Sigmoid colon (tissue), 7 donors: ENCODE results near the gene CATSPER1. TPM values are rescaled to one million over a fixed set of nuclear protein-coding genes. Genes with fewer than 3 reads are reported as not detected.
"Not testable (repeated sequence)": the region's sequence is repeated elsewhere in the genome, so short reads cannot be mapped to it uniquely, and the experiment has no call there.

Experiments used
- DNase-seq: peaks from one replicate; pipeline ENCODE4 v3.0.0-alpha.2; 2019
- H3K27ac ChIP-seq, 4 donors: fragments of 200-600 bp; sonication (generic); one replicate each; pipeline ENCODE4 v1.5.1; 2016 to 2019; ENCODE audit warnings: mild to moderate bottlenecking in 1 of 4
- H3K27me3 ChIP-seq, 3 donors: fragments of 200-600 bp; sonication (generic); one replicate each; pipeline ENCODE4 v1.5.1; 2019; ENCODE audit warnings: mild to moderate bottlenecking in 1 of 3
- H3K36me3 ChIP-seq, 4 donors: fragments of 200-600 bp; sonication (generic); one replicate each; pipeline ENCODE4 v1.5.1; 2016 to 2019
- H3K4me1 ChIP-seq, 4 donors: fragments of 200-600 bp; sonication (generic); one replicate each; pipeline ENCODE4 v1.5.1; 2017 to 2019
- H3K4me3 ChIP-seq, 4 donors: fragments of 200-600 bp; sonication (generic); one replicate each; pipeline ENCODE4 v1.5.1; 2017 to 2019; ENCODE audit warnings: mild to moderate bottlenecking in 2 of 4, moderate library complexity in 1 of 4
- H3K9me3 ChIP-seq, 4 donors: fragments of 200-600 bp in 3 of 4; sonication (generic) in 3 of 4; one replicate each; pipeline versions ENCODE4 v1.5.1 to v1.6.1; 2013 to 2019
- EP300 ChIP-seq, 4 donors: sonication (generic); formaldehyde crosslinking; IDR thresholded peaks; one replicate each; pipeline ENCODE4 v1.6.1; 2017; ENCODE audit warnings: antibody characterized with exemption in 4 of 4
- POLR2A ChIP-seq, 2 donors: fragments of 450-650 bp; IDR thresholded peaks; one replicate each; pipeline ENCODE4 v1.6.1; 2016; ENCODE audit warnings: antibody characterized with exemption in 2 of 2, mild to moderate bottlenecking in 2 of 2, moderate library complexity in 2 of 2
- POLR2AphosphoS5 ChIP-seq, 4 donors: sonication (generic); formaldehyde crosslinking; IDR thresholded peaks; one replicate each; pipeline ENCODE4 v1.6.1; 2017; ENCODE audit warnings: antibody characterized with exemption in 4 of 4
- WGBS, 2 donors: extraction: QIAGEN DNeasy Blood & Tissue Kit; methylation state at CpG; one replicate each; pipeline ENCODE4 v1.1.7; 2013; 5-methylcytosine and 5-hydroxymethylcytosine counted together
- intact Hi-C: fragments of 100-400 bp; cut with DNase I; formaldehyde crosslinking; loops from one replicate; pipeline ENCODE4 v1.15.1; 2023
- polyA plus RNA-seq, 3 donors: library from polyadenylated mRNA; stranded (reverse); fragments of 200-250 nt; gene quantifications; one replicate each; pipeline ENCODE4 v1.2.3, GENCODE V29; 2013
- total RNA-seq, 4 donors: library from RNA; depleted of rRNA; stranded (reverse); fragments of >200 nt; gene quantifications; one replicate each; pipeline ENCODE4 v1.1.0, GENCODE V29; 2016
- TF ChIP-seq, protein P1 (sequence below), 4 experiments: fragments of 450-650 bp in 3 of 4; fragments of 200-600 bp in 1 of 4; IDR thresholded peaks; one replicate each; pipeline ENCODE4 v1.5.1; 2016 to 2019; ENCODE audit warnings: antibody characterized with exemption in 4 of 4, mild to moderate bottlenecking in 3 of 4, moderate library complexity in 2 of 4
- donor health status: healthy with polysubstance abuse.
- donor health status: Bipolar disorder and iron deficiency.
- donor health status: healthy.

Gene CATSPER1
- total and polyA plus RNA-seq, 7 donors, result 0.06 TPM; not detected in 6

DNA sequence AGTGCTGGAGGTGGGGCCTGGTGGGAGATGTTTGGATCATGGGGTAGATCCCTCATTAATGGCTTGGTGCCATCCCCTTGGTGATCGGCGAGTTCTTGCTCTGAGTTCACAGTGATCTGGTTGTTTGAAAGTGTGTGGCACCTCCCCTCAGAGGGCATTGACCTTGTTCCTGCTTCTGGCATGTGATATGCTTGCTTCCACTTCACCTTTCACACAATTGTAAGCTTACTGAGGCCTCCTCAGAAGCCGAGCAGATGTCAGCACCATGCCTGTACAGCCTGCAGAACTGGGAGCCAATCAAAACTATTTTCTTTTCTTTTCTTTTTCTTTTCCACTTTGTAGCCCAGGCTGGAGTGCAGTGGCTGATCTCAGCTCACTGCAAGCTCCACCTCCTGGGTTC is 11.0 kb upstream of the CATSPER1 start:
- H3K4me3 ChIP-seq, result no peak overlapping the region
- DNase-seq, result no peak
- H3K4me1 ChIP-seq, result no peaks in the 10 kb centered on the region
- 81 to 94% methylated on average over 3 of the region's 3 CpGs for WGBS, 2 donors
- TF ChIP-seq POLR2AphosphoS5 (IDR thresholded peaks at IDR 0.05) (no peak), EP300 (IDR thresholded peaks at IDR 0.05) (no peak), POLR2A (IDR thresholded peaks at IDR 0.05) (no peak)
- TF ChIP-seq, protein P1, sequence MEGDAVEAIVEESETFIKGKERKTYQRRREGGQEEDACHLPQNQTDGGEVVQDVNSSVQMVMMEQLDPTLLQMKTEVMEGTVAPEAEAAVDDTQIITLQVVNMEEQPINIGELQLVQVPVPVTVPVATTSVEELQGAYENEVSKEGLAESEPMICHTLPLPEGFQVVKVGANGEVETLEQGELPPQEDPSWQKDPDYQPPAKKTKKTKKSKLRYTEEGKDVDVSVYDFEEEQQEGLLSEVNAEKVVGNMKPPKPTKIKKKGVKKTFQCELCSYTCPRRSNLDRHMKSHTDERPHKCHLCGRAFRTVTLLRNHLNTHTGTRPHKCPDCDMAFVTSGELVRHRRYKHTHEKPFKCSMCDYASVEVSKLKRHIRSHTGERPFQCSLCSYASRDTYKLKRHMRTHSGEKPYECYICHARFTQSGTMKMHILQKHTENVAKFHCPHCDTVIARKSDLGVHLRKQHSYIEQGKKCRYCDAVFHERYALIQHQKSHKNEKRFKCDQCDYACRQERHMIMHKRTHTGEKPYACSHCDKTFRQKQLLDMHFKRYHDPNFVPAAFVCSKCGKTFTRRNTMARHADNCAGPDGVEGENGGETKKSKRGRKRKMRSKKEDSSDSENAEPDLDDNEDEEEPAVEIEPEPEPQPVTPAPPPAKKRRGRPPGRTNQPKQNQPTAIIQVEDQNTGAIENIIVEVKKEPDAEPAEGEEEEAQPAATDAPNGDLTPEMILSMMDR (IDR thresholded peaks at IDR 0.05), result no peak
- no peaks in the 10 kb centered on the region for H3K36me3 ChIP-seq
- no peak overlapping the region for H3K27ac ChIP-seq
- H3K27me3 ChIP-seq, result no peaks in the 10 kb centered on the region
- intact Hi-C loops, result no loop called here
- no peaks in the 10 kb centered on the region for H3K9me3 ChIP-seq

- Histone ChIP-seq H3K27ac (no peak overlapping the region), H3K4me1 (no peaks in the 10 kb centered on the region), H3K36me3 (no peaks in the 10 kb centered on the region), H3K27me3 (no peaks in the 10 kb centered on the region), H3K4me3 (no peak overlapping the region), H3K9me3 (no peaks in the 10 kb centered on the region)
- WGBS, 2 donors, result 72 to 73% methylated on average over 5 of the region's 5 CpGs
- intact Hi-C loops, result no loop called here
- TF ChIP-seq POLR2A (IDR thresholded peaks at IDR 0.05) (no peak), POLR2AphosphoS5 (IDR thresholded peaks at IDR 0.05) (no peak), EP300 (IDR thresholded peaks at IDR 0.05) (no peak)
- TF ChIP-seq, protein P1 (IDR thresholded peaks at IDR 0.05), result no peak
- DNase-seq, result no peak
These were observed 10.0 kb upstream of the CATSPER1 start for GRCh38 chr11:66036334-66036710.

GRCh38 chr11:66035653-66036333 is 9.5 kb upstream of the CATSPER1 start:
- intact Hi-C loops, result no loop called here
- H3K27me3 ChIP-seq, result no peaks in the 10 kb centered on the region
- no peaks in the 10 kb centered on the region for H3K9me3 ChIP-seq
- no peak for DNase-seq
- 70 to 84% methylated on average over 9 of the region's 9 CpGs for WGBS, 2 donors
- H3K27ac ChIP-seq, result no peak overlapping the region
- TF ChIP-seq, protein P1 (IDR thresholded peaks at IDR 0.05), result no peak
- no peak for TF ChIP-seq POLR2A (IDR thresholded peaks at IDR 0.05)
- TF ChIP-seq POLR2AphosphoS5 (IDR thresholded peaks at IDR 0.05), result no peak
- no peak for TF ChIP-seq EP300 (IDR thresholded peaks at IDR 0.05)
- no peaks in the 10 kb centered on the region for H3K4me1 ChIP-seq
- H3K36me3 ChIP-seq, result no peaks in the 10 kb centered on the region
- no peak overlapping the region for H3K4me3 ChIP-seq

DNA sequence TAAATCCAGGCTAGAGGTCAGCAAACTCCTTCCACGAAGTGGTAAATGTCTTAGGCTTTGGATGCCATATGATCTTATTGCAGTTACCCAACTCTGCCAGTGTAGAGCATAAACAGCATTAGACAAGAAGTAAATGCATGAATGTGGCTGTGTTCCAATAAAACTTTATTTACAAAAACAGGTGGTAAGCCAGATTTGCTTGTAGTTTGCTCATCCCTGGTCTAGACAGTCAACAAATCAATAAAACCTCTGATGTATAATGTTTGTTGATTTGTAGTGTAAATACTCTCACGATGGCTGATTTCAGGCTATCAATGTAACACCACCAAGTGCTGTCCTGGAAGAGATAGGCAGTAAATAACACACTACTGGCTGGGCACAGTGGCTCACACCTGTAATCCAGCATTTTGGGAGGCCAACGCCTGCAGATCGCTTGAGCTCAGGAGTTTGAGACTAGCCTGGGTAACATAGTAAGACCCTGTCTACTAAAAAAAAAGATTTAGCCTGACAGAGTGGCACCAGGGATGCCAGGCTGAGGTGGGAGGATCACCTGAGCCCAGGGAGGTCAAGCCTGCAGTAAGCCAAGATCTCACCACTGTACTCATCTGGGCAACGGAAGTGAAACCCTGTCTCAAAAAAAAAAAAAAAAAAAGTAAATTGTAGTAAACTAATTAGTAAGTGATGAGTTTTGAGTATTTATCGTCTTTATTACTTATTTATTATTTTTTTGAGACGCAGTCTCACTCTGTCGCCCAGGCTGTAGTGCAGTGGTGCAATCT is 6.9 kb upstream of the CATSPER1 start:
- TF ChIP-seq, protein P1 (IDR thresholded peaks at IDR 0.05), result no peak
- no peak for TF ChIP-seq POLR2A (IDR thresholded peaks at IDR 0.05)
- no peak for TF ChIP-seq EP300 (IDR thresholded peaks at IDR 0.05)
- no peak for TF ChIP-seq POLR2AphosphoS5 (IDR thresholded peaks at IDR 0.05)
- Histone ChIP-seq H3K27me3 (no peaks in the 10 kb centered on the region), H3K36me3 (no peaks in the 10 kb centered on the region), H3K9me3 (no peaks in the 10 kb centered on the region), H3K4me1 (no peaks in the 10 kb centered on the region), H3K4me3 (no peak overlapping the region), H3K27ac (no peak overlapping the region)
- DNase-seq, result no peak
- intact Hi-C loops, result no loop called here
- WGBS, 2 donors, result 76 to 83% methylated on average over 8 of the region's 8 CpGs

GRCh38 chr11:66023186-66023440 is 3.2 kb downstream of the CATSPER1 start:
- H3K36me3 ChIP-seq, H3K27ac ChIP-seq, H3K4me3 ChIP-seq, H3K9me3 ChIP-seq, intact Hi-C loops, H3K4me1 ChIP-seq, DNase-seq, H3K27me3 ChIP-seq: not testable (repeated sequence)
- WGBS, 2 donors, result 70 to 87% methylated on average over 5 of the region's 5 CpGs
